Mesothelial cell of epicardium (in vitro differentiated cells): ENCODE data around the gene ELP5. TPM values are rescaled to one million over a fixed set of nuclear protein-coding genes. Genes with fewer than 3 reads are reported as not detected.

Experiments used
- DNase-seq, 2 experiments: peaks; one replicate each; pipeline ENCODE4 v3.0.0; 2021; ENCODE audit warnings: low spot score in 2 of 2; ENCODE audit not compliant: unreplicated experiment in 2 of 2
- H3K27ac Mint-ChIP-seq: 2 replicates; pipeline ENCODE4 v1.8.0; 2021; ENCODE audit warnings: mixed read lengths
- H3K27me3 Mint-ChIP-seq: 2 replicates; pipeline ENCODE4 v1.8.0; 2021; ENCODE audit warnings: low read depth, mixed read lengths
- H3K36me3 Mint-ChIP-seq: 2 replicates; pipeline ENCODE4 v1.8.0; 2021; ENCODE audit warnings: mixed read lengths
- H3K4me1 Mint-ChIP-seq: 2 replicates; pipeline ENCODE4 v1.8.0; 2021; ENCODE audit warnings: mixed read lengths
- H3K4me3 Mint-ChIP-seq: 2 replicates; pipeline ENCODE4 v1.8.0; 2021; ENCODE audit warnings: mild to moderate bottlenecking, moderate library complexity, mixed read lengths
- H3K9me3 Mint-ChIP-seq: 2 replicates; pipeline ENCODE4 v1.8.0; 2021; ENCODE audit warnings: mixed read lengths
- CTCF ChIP-seq: fragments of 200-600 bp; sonication (generic); IDR thresholded peaks from one replicate; pipeline ENCODE4 v1.5.0; 2021; ENCODE audit warnings: antibody characterized with exemption; ENCODE audit not compliant: unreplicated experiment
- total RNA-seq: library from RNA; stranded (reverse); gene quantifications from 3 replicates; pipeline ENCODE4 v1.2.1, GENCODE V29; 2021

Gene ELP5
- total RNA-seq, 1 donor from 2014 or later, result 37.9 TPM

- Mint-ChIP-seq H3K36me3 (no peaks in the 10 kb centered on the region), H3K9me3 (no peaks in the 10 kb centered on the region), H3K27me3 (no peaks in the 10 kb centered on the region), H3K27ac (peak overlapping the region; percentile 72), H3K4me1 (peaks cover 64% of the 10 kb centered on the region), H3K4me3 (peak overlapping the region; percentile 92)
- DNase-seq, result no peak
- TF ChIP-seq CTCF, result no peak
Measured at GRCh38 chr17:7218166-7218565, 33.8 kb upstream of the ELP5 start.

- Mint-ChIP-seq H3K9me3 (no peaks in the 10 kb centered on the region), H3K4me3 (peak overlapping the region; percentile 92), H3K27ac (peak overlapping the region; percentile 72), H3K27me3 (no peaks in the 10 kb centered on the region), H3K4me1 (peaks cover 59% of the 10 kb centered on the region), H3K36me3 (peaks cover 4% of the 10 kb centered on the region)
- no peak for TF ChIP-seq CTCF
- no peak for DNase-seq
Measured at GRCh38 chr17:7218758-7219157, 33.3 kb upstream of the ELP5 start.

- no peak for DNase-seq
- Mint-ChIP-seq H3K27me3 (no peaks in the 10 kb centered on the region), H3K27ac (peak overlapping the region; percentile 96), H3K4me3 (peak overlapping the region; percentile 92), H3K36me3 (peaks cover 7% of the 10 kb centered on the region), H3K4me1 (peaks cover 53% of the 10 kb centered on the region), H3K9me3 (no peaks in the 10 kb centered on the region)
- no peak for TF ChIP-seq CTCF
Measured at GRCh38 chr17:7219229-7219811, 32.7 kb upstream of the ELP5 start.

GRCh38 chr17:7219812-7220592, 32.0 kb upstream of the ELP5 start, which contains the start of the genes ACADVL and DLG4:
ACADVL (plus strand) TSS chr17:7219938; CDS start chr17:7219985, 47 bp downstream.
DLG4 (minus strand) TSS chr17:7219836.
- Mint-ChIP-seq H3K36me3 (peaks cover 7% of the 10 kb centered on the region), H3K27ac (peak within 1 kb of the TSS; percentile 96), H3K4me1 (peaks cover 48% of the 10 kb centered on the region), H3K9me3 (no peaks in the 10 kb centered on the region), H3K27me3 (no peaks in the 10 kb centered on the region), H3K4me3 (peak within 1 kb of the TSS; percentile 92)
- TF ChIP-seq CTCF, result no peak
- peak; percentile 63 to 77 for DNase-seq

GRCh38 chr17:7220593-7221277, 31.3 kb upstream of the ELP5 start:
- no peak for DNase-seq
- Mint-ChIP-seq H3K9me3 (no peaks in the 10 kb centered on the region), H3K36me3 (peaks cover 7% of the 10 kb centered on the region), H3K27ac (peak overlapping the region; percentile 95), H3K4me1 (peaks cover 42% of the 10 kb centered on the region), H3K27me3 (no peaks in the 10 kb centered on the region), H3K4me3 (peak overlapping the region; percentile 92)
- TF ChIP-seq CTCF, result no peak
